AG04449 (cell line): ENCODE measurements around the gene MIA2.
"Not testable (repeated sequence)": the region's sequence is repeated elsewhere in the genome, so short reads cannot be mapped to it uniquely, and the experiment has no call there.

ENCODE experiments used
- CTCF ChIA-PET: fragments of 350-600 bp; formaldehyde crosslinking; extraction: SDS; loops from one replicate; lab custom pipeline; 2021; ENCODE audit warnings: antibody characterized with exemption; lab: Yijun Ruan, JAX
- POLR2A ChIA-PET: fragments of 400-600, 350-600 bp; formaldehyde crosslinking; extraction: SDS; loops from one replicate; lab custom pipeline; 2020; ENCODE audit warnings: antibody characterized with exemption, inconsistent platforms; lab: Yijun Ruan, JAX
- DNase-seq: peaks from one replicate; pipeline ENCODE4 v3.0.0-alpha.2; 2010; ENCODE audit warnings: low read depth, low spot score
- H3K4me3 ChIP-seq: 2 replicates; pipeline ENCODE4 v1.5.1; 2011; ENCODE audit warnings: low read depth, mild to moderate bottlenecking, control low read depth, low read length
- TF ChIP-seq, protein P1 (sequence below): IDR thresholded peaks from one replicate; pipeline ENCODE4 v1.5.1; 2011; ENCODE audit warnings: mild to moderate bottlenecking, moderate library complexity, low read length, control low read depth, inconsistent platforms; ENCODE audit not compliant: insufficient read depth; ENCODE audit errors: missing control alignments

MIA2 gene

DNA sequence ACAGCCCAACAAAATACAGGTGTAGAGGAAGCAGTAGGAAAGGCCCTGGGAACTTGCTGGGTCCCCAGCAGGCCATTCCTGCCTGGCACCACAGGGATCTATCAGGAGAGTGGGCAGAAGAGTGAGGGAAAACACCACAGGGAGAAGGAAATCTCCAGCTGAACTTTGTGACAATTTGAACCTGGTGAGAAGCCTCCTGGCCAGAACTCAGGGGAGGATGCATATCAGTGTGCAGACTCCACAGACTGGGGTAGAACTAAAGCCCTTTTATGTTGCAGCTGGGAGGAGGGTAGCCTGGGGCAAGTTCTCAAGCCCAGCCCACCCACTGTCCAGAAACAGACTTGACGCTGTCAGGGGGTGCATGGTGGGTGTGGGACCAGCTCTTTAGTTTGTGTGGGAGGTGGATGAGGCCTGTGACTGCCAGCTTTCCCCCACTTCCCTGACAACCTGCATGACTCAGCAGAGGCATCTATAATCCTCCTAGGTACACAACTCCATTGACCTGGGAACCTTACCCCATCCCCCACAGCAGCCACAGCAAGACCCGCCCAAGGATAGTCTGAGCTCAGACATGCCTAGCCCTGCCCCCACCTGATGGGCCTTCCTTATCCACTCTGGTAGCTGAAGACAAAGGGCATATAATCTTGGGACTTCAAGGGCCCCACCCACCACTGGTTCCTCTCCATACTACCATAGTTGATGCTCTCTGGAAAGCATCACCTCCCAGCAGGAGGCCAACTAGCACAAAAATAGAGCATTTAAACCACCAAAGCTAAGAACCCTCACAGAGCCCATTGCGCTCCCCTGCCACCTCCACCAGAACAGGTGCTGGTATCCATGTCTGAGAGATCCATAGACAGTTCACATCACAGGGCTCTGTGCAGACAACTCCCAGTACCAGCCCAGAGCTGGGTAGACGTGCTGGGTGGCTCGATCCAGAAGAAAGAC, 29.8 kb upstream of the MIA2 start:
- POLR2A ChIA-PET: no interaction called here

DNA sequence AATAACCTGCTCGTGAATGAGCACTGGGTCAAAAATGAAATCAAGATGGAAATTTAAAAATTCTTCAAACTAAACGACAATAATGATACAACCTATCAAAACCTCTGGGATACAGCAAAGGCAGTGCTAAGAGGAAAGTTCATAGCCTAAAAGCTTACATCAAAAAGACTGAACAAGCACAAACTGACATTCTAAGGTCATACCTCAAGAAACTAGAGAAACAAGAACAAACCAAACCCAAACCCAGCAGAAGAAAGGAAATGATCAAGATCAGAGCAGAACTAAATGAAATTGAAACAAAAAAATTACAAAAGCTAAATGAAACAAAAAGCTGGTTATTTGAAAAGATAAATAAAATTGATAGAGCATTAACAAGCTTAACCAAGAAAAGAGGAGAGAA, 26.3 kb upstream of the MIA2 start:
- DNase-seq, CTCF ChIA-PET: not testable (repeated sequence)

More for the DNA sequence above, 29.8 kb upstream of the MIA2 start:
- CTCF ChIA-PET: no interaction called here
- H3K4me3 ChIP-seq: no peak overlapping the region
- TF ChIP-seq, protein P1, sequence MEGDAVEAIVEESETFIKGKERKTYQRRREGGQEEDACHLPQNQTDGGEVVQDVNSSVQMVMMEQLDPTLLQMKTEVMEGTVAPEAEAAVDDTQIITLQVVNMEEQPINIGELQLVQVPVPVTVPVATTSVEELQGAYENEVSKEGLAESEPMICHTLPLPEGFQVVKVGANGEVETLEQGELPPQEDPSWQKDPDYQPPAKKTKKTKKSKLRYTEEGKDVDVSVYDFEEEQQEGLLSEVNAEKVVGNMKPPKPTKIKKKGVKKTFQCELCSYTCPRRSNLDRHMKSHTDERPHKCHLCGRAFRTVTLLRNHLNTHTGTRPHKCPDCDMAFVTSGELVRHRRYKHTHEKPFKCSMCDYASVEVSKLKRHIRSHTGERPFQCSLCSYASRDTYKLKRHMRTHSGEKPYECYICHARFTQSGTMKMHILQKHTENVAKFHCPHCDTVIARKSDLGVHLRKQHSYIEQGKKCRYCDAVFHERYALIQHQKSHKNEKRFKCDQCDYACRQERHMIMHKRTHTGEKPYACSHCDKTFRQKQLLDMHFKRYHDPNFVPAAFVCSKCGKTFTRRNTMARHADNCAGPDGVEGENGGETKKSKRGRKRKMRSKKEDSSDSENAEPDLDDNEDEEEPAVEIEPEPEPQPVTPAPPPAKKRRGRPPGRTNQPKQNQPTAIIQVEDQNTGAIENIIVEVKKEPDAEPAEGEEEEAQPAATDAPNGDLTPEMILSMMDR: no peak
- DNase-seq: no peak

DNA sequence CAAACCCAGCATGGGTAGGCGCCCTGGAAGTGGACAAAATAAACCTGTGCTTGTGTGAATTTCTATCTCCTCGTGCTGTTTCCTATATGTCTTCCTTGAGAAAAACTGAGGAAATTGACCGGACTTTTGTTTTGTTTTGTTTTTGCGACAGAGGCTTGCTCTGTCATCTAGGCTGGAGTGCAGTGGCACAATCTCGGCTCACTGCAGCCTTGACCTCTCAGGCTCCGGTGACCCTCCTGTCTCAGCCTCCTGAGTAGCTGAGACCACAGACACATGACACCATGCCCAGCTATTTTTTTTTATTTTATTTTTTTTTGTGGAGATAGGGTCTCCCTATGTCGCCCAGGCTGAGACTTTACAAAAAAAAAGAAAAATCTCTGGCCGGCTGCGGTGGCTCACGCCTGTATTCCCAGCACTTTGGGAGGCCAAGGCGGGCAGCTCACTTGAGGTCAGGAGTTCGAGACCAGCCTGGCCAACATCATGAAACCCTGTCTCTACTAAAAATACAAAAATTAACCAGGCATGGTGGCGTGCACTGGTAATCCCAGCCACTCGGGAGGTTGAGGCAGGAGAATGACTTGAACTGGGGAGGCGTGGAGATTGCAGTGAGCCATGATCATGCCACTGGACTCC, 22.5 kb upstream of the MIA2 start:
- CTCF ChIA-PET: no interaction called here
- POLR2A ChIA-PET: no interaction called here
- no peak overlapping the region for H3K4me3 ChIP-seq
- TF ChIP-seq, protein P1: no peak
- no peak for DNase-seq

More for the DNA sequence above, 26.3 kb upstream of the MIA2 start:
- H3K4me3 ChIP-seq, POLR2A ChIA-PET: not testable (repeated sequence)

- no peak overlapping the region for H3K4me3 ChIP-seq
- TF ChIP-seq, protein P1: no peak
- CTCF ChIA-PET: no interaction called here
- POLR2A ChIA-PET: interaction anchor here (0.7 kb wide), 1 partner anchor 24 kb away, joined by 4 read pairs; no protein-coding TSS in a partner anchor
- DNase-seq: no peak
Observed at GRCh38 chr14:39212034-39212433, 21.7 kb upstream of the MIA2 start.

- ChIA-PET POLR2A (interaction anchor here (0.7 kb wide), 1 partner anchor 24 kb away, joined by 4 read pairs; no protein-coding TSS in a partner anchor), CTCF (interaction anchor here (1.4 kb wide), 1 partner anchor 17 kb away, joined by 4 read pairs; no protein-coding TSS in a partner anchor)
- no peak overlapping the region for H3K4me3 ChIP-seq
- DNase-seq: no peak
- TF ChIP-seq, protein P1: no peak
Observed at GRCh38 chr14:39212693-39213092, 21.0 kb upstream of the MIA2 start.

DNA sequence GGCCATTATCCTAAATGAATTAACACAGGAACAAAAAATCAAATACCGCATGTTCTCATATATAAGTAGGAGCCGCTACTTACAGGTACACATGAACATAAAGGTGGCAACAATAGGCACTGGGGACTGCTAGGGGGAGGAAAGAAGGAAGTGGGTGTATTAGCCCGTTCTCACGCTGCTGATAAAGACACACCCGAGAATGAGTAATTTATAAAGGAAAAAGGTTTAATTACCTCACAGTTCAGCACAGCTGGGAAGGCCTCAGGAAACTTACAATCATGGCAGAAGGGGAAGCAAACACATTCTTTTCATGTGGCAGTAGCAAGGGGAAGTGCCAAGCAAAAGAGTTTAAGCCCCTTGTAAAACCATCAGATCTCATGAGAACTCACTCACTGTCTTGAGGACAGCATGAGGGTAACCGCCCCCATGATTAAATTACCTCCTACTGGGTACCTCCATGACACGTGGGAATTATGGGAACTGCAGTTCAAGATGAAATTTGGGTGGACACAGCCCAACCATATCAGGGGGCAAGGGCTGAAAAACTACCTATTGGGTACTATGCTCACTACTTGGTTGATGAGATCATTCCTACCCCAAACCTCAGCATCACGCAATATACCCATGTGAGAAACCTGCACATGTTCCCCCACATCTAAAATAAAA, 16.4 kb upstream of the MIA2 start:
- H3K4me3 ChIP-seq: no peak overlapping the region
- ChIA-PET CTCF (no interaction called here), POLR2A (no interaction called here)
- no peak for DNase-seq
- TF ChIP-seq, protein P1: no peak
